K562 (cell line): ENCODE measurements around the gene PDZRN4. TPM values are rescaled to one million over a fixed set of nuclear protein-coding genes. Genes with fewer than 3 reads are reported as not detected.

ENCODE experiments used
- ATAC-seq: fragments of 200-7000 bp; cut with Tn5 transposase; 3 replicates; pipeline ENCODE4 v1.9.1; 2020; ENCODE audit warnings: moderate library complexity
- BruUV-seq: library from RNA; stranded (reverse); fragments of 400-500 nt; replicated peaks from 2 replicates; lab custom pipeline; 2021; lab: Mats Ljungman, UMichigan
- CTCF ChIA-PET: fragments of 300-600 bp; formaldehyde crosslinking; extraction: SDS; loops from one replicate; lab custom pipeline; 2021; ENCODE audit warnings: low intra/inter-chr PET ratio; lab: Yijun Ruan, JAX
- POLR2A ChIA-PET: fragments of 300-600, 350-650 bp; sonication (Branson Sonifier 250); formaldehyde crosslinking; extraction: SDS; loops from one replicate; lab custom pipeline; 2021; ENCODE audit warnings: antibody characterized with exemption, inconsistent platforms; lab: Yijun Ruan, JAX
- DNase-seq, 4 experiments: peaks; one replicate each; pipeline versions ENCODE4 v3.0.0 to v3.0.0-alpha.2; 2011 to 2018; ENCODE audit warnings: low spot score in 3 of 4, mixed read lengths in 3 of 4; ENCODE audit errors: extremely low read depth in 1 of 4
- FAIRE-seq: peaks from 2 replicates; lab custom pipeline; 2011; peaks lifted over from hg19 to GRCh38; lab: Jason Lieb, UNC
- H2AFZ ChIP-seq: 2 replicates; pipeline ENCODE4 v1.6.0; 2011; ENCODE audit warnings: low read depth, low read length, control low read depth, inconsistent platforms
- H3K27ac ChIP-seq: fragments of 200-600 bp; 3 replicates; pipeline ENCODE4 v1.8.0; 2011; ENCODE audit warnings: low read depth, mild to moderate bottlenecking, control low read depth, inconsistent platforms, low read length, moderate library complexity, mixed read lengths; ENCODE audit errors: extremely low read depth
- H3K27me3 ChIP-seq, 2 experiments: fragments of 300-600 bp in 1 of 2; 2 replicates in 1 of 2; 3 replicates in 1 of 2; pipeline versions ENCODE4 v1.6.0 to v1.8.0; 2011; ENCODE audit warnings: inconsistent platforms in 2 of 2, low read length in 2 of 2, mild to moderate bottlenecking in 1 of 2, mixed read lengths in 1 of 2, moderate library complexity in 1 of 2; ENCODE audit not compliant: control insufficient read depth in 2 of 2, insufficient read depth in 2 of 2
- H3K36me3 ChIP-seq: fragments of 300-600 bp; 3 replicates; pipeline ENCODE4 v1.8.0; 2011; ENCODE audit warnings: mild to moderate bottlenecking, low read length, inconsistent platforms; ENCODE audit not compliant: control insufficient read depth, insufficient read depth
- H3K4me1 ChIP-seq, 2 experiments: fragments of 200-600 bp in 1 of 2; replicated peaks in 1 of 2; 2 replicates in 1 of 2; 3 replicates in 1 of 2; pipeline versions ENCODE4 v1.5.1 to v1.8.0; 2011; ENCODE audit warnings: inconsistent platforms in 2 of 2, low read length in 2 of 2, mild to moderate bottlenecking in 1 of 2, mixed read lengths in 1 of 2, moderate library complexity in 1 of 2; ENCODE audit not compliant: control insufficient read depth in 2 of 2, insufficient read depth in 2 of 2
- H3K4me2 ChIP-seq: 2 replicates; pipeline ENCODE4 v1.6.1; 2011; ENCODE audit warnings: low read length, control low read depth, inconsistent platforms, mixed read lengths; ENCODE audit not compliant: insufficient read depth
- H3K4me3 ChIP-seq: fragments of 200-600 bp; sonication (generic), shearing (Covaris generic); 2 replicates; pipeline ENCODE4 v1.5.1; 2016; ENCODE audit warnings: control low read depth, inconsistent platforms
- H3K79me2 ChIP-seq: fragments of 200-600 bp; 3 replicates; pipeline ENCODE4 v1.8.0; 2011; ENCODE audit warnings: low read length, inconsistent platforms; ENCODE audit not compliant: control insufficient read depth, insufficient read depth
- H3K9ac ChIP-seq, 2 experiments: 2 replicates each; pipeline versions ENCODE4 v1.6.0 to v1.6.1; 2011; ENCODE audit warnings: low read depth in 2 of 2, low read length in 2 of 2, control low read depth in 1 of 2, inconsistent platforms in 1 of 2, mild to moderate bottlenecking in 1 of 2, mixed read lengths in 1 of 2; ENCODE audit not compliant: insufficient read depth in 1 of 2
- H3K9me1 ChIP-seq: one replicate; pipeline ENCODE4 v1.6.0; 2011; ENCODE audit warnings: inconsistent platforms, mild to moderate bottlenecking, low read length, moderate library complexity; ENCODE audit not compliant: control insufficient read depth, insufficient read depth
- H3K9me3 ChIP-seq: replicated peaks from 2 replicates; pipeline ENCODE4 v1.5.1; 2011; ENCODE audit warnings: low read depth, low read length, inconsistent platforms; ENCODE audit not compliant: control insufficient read depth, insufficient read depth
- H4K20me1 ChIP-seq: replicated peaks from 2 replicates; pipeline ENCODE4 v1.6.1; 2011; ENCODE audit warnings: low read length, inconsistent platforms, mixed read lengths; ENCODE audit not compliant: control insufficient read depth, insufficient read depth
- ETS2 ChIP-seq: IDR thresholded peaks from 2 replicates; pipeline ENCODE4 v1.6.1; 2016; ENCODE audit warnings: borderline replicate concordance, missing genetic modification characterization, mild to moderate bottlenecking, moderate library complexity, missing compliant biosample characterization; ENCODE audit not compliant: poor library complexity, severe bottlenecking
- GTF2A2 ChIP-seq: IDR thresholded peaks from 2 replicates; pipeline ENCODE4 v1.6.1; 2016; ENCODE audit warnings: mild to moderate bottlenecking, missing genetic modification characterization, missing compliant biosample characterization
- NFIX ChIP-seq: fragments of 250-450 bp; sonication (Bioruptor Pico); IDR thresholded peaks from 2 replicates; pipeline ENCODE4 v1.4.0; 2020; ENCODE audit warnings: low read depth, mild to moderate bottlenecking, moderate library complexity
- SP1 ChIP-seq: sonication (generic); formaldehyde crosslinking; IDR thresholded peaks from 2 replicates; pipeline ENCODE4 v1.8.1; 2022; ENCODE audit warnings: mild to moderate bottlenecking, missing genetic modification reagents
- SPI1 ChIP-seq: IDR thresholded peaks from 2 replicates; pipeline ENCODE4 v1.6.1; 2011; ENCODE audit warnings: low read depth, low read length, control low read depth, borderline replicate concordance
- ZNF830 ChIP-seq: fragments of 250-450 bp; sonication (Bioruptor Pico); IDR thresholded peaks from 2 replicates; pipeline ENCODE4 v1.5.0; 2021; ENCODE audit warnings: mild to moderate bottlenecking
- WGBS: fragments of 100-300 bp; shearing (Covaris generic); methylation state at CpG from one replicate; pipeline ENCODE4 v1.1.6; 2016; ENCODE audit warnings: low coverage, mixed read lengths; ENCODE audit not compliant: insufficient coverage; ENCODE audit errors: missing lambda C conversion rate; 5-methylcytosine and 5-hydroxymethylcytosine counted together
- in situ Hi-C: fragments of 300-500 bp; cut with MboI; formaldehyde crosslinking; loops from 4 replicates; pipeline ENCODE4 v1.15.0; 2018; ENCODE audit warnings: inconsistent platforms, mixed read lengths
- intact Hi-C: fragments of 100-400 bp; cut with micrococcal nuclease; formaldehyde crosslinking; loops from 2 replicates; pipeline ENCODE4 v1.14.2; 2022
- polyA plus RNA-seq, 8 experiments: library from polyadenylated mRNA; depleted of rRNA in 4 of 8; stranded (reverse) in 5 of 8; unstranded in 3 of 8; fragments of >200 nt; fragmentation: Nextera tagmentation in 2 of 8; fragmentation: Illumina TruSeq in 1 of 8; extraction: Ambion mirVana in 2 of 8; extraction: Trizol in 1 of 8; gene quantifications; 2 replicates each; pipeline versions ENCODE4 v1.2.1 to v1.2.3, GENCODE V29; 2011 to 2014; ENCODE audit warnings: inconsistent platforms in 1 of 8, missing spikeins in 1 of 8
- total RNA-seq, 7 experiments: library from RNA; depleted of rRNA in 6 of 7; stranded (reverse); fragments of >200 nt in 6 of 7; fragmentation: Illumina TruSeq in 2 of 7; extraction: Trizol in 2 of 7; gene quantifications; 2 replicates each; pipeline versions ENCODE4 v1.2.1 to v1.2.3, GENCODE V29; 2011 to 2021; ENCODE audit warnings: low replicate concordance in 1 of 7
- TF ChIP-seq, protein P1 (sequence below): sonication (generic); formaldehyde crosslinking; IDR thresholded peaks from 2 replicates; pipeline ENCODE4 v1.8.0; 2023; ENCODE audit warnings: missing genetic modification reagents, mild to moderate bottlenecking, borderline replicate concordance

Gene PDZRN4
- total and polyA plus RNA-seq, 9 of the 15 experiments (the other 6 are each of a cell fraction or from before 2014, with no cell fraction given) = not detected

GRCh38 chr12:41304526-41304925, 116.4 kb downstream of the PDZRN4 start:
- intact Hi-C loops = no loop called here
- Histone ChIP-seq H4K20me1 (no peaks in the 10 kb centered on the region), H3K27ac (no peak overlapping the region), H3K9ac (no peak overlapping the region), H3K36me3 (no peaks in the 10 kb centered on the region), H3K79me2 (no peaks in the 10 kb centered on the region), H3K27me3 (no peaks in the 10 kb centered on the region), H3K4me3 (no peak overlapping the region), H3K9me1 (no peaks in the 10 kb centered on the region), H2AFZ (no peak overlapping the region), H3K4me1 (no peaks in the 10 kb centered on the region), H3K4me2 (no peak overlapping the region)
- no peak for ATAC-seq
- DNase-seq = no peak
- no peak for FAIRE-seq
- in situ Hi-C loops = no loop called here
- WGBS = 0% methylated on average over 1 of the region's 1 CpG
- POLR2A ChIA-PET = no interaction called here
- CTCF ChIA-PET = no interaction called here
- BruUV-seq = no TSS peak
- no peak for TF ChIP-seq GTF2A2
- no peak for TF ChIP-seq NFIX
- no peak for TF ChIP-seq ZNF830 (CRISPR knock-in tag)
- no peak for TF ChIP-seq SPI1
- TF ChIP-seq, protein P1, sequence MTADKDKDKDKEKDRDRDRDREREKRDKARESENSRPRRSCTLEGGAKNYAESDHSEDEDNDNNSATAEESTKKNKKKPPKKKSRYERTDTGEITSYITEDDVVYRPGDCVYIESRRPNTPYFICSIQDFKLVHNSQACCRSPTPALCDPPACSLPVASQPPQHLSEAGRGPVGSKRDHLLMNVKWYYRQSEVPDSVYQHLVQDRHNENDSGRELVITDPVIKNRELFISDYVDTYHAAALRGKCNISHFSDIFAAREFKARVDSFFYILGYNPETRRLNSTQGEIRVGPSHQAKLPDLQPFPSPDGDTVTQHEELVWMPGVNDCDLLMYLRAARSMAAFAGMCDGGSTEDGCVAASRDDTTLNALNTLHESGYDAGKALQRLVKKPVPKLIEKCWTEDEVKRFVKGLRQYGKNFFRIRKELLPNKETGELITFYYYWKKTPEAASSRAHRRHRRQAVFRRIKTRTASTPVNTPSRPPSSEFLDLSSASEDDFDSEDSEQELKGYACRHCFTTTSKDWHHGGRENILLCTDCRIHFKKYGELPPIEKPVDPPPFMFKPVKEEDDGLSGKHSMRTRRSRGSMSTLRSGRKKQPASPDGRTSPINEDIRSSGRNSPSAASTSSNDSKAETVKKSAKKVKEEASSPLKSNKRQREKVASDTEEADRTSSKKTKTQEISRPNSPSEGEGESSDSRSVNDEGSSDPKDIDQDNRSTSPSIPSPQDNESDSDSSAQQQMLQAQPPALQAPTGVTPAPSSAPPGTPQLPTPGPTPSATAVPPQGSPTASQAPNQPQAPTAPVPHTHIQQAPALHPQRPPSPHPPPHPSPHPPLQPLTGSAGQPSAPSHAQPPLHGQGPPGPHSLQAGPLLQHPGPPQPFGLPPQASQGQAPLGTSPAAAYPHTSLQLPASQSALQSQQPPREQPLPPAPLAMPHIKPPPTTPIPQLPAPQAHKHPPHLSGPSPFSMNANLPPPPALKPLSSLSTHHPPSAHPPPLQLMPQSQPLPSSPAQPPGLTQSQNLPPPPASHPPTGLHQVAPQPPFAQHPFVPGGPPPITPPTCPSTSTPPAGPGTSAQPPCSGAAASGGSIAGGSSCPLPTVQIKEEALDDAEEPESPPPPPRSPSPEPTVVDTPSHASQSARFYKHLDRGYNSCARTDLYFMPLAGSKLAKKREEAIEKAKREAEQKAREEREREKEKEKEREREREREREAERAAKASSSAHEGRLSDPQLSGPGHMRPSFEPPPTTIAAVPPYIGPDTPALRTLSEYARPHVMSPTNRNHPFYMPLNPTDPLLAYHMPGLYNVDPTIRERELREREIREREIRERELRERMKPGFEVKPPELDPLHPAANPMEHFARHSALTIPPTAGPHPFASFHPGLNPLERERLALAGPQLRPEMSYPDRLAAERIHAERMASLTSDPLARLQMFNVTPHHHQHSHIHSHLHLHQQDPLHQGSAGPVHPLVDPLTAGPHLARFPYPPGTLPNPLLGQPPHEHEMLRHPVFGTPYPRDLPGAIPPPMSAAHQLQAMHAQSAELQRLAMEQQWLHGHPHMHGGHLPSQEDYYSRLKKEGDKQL (CRISPR knock-in tag) = no peak
- no peak for TF ChIP-seq SP1 (CRISPR knock-in tag)
- TF ChIP-seq ETS2 = no peak
- TF ChIP-seq, all 486 proteins: peak for 0
- H3K9me3 ChIP-seq = no peaks in the 10 kb centered on the region; the same call in 1 of the 2 replicates
